ENCODE measurements around the gene ZGPAT.
A peak's percentile ranks its signal among the peaks of the same experiment; 100 is the strongest.

GRCh38 chr20:63708301-63709148, 686 bp downstream of the ZGPAT start:
- TF ChIP-seq CTCF (IDR thresholded peaks at IDR 0.05) (no peak), POLR2AphosphoS5 (IDR thresholded peaks at IDR 0.05; ENCODE audit: low read depth, low read length) (no peak), TCF7L2 (IDR thresholded peaks at IDR 0.05; ENCODE audit: low read depth, low read length) (no peak), REST (IDR thresholded peaks at IDR 0.05; ENCODE audit: insufficient read depth in 1 of 2, low read depth in 2 of 2, low read length in 1 of 2) (no peak), SIN3A (IDR thresholded peaks at IDR 0.05; ENCODE audit: borderline replicate concordance, insufficient read depth, low read depth, low read length) (0 out of 2 replicates have a peak, but pooled peaks have one; percentile 48)

Data from Panc1 (cell line).